VCaP (cell line): ENCODE data around the gene DCDC1.

Experiments used
- H3K27ac ChIP-seq: fragments of 450-650 bp; 2 replicates; pipeline ENCODE4 v1.5.1; 2017
- CTCF ChIP-seq: fragments of 450-650 bp; conservative IDR thresholded peaks from 2 replicates; pipeline ENCODE4 v1.5.1; 2017; ENCODE audit warnings: mild to moderate bottlenecking, moderate library complexity

The DCDC1 gene

DNA sequence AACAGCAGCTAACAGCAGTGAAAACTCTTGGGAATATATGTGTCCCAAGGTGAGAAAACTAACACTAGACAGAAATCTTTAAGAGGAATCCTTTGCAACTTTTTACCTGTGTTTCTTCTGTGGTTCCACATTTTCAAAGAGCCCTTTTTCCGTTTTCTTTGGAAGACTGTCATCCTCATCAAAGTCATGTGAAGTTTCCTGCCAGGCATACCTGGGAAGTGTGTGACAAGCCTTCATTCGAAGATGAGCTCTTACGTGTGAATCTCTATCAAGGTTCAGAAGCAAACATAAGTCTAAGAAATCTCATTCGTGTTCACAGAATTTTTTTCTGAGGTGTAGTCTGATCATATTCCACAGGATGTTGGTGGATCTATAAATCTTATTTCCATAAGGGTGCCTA, 452.8 kb downstream of the DCDC1 start:
- no peak for TF ChIP-seq CTCF
- no peak overlapping the region for H3K27ac ChIP-seq

GRCh38 chr11:30914143-30914762, 455.3 kb downstream of the DCDC1 start:
- H3K27ac ChIP-seq: no peak overlapping the region
- TF ChIP-seq CTCF: peak; percentile 88

DNA sequence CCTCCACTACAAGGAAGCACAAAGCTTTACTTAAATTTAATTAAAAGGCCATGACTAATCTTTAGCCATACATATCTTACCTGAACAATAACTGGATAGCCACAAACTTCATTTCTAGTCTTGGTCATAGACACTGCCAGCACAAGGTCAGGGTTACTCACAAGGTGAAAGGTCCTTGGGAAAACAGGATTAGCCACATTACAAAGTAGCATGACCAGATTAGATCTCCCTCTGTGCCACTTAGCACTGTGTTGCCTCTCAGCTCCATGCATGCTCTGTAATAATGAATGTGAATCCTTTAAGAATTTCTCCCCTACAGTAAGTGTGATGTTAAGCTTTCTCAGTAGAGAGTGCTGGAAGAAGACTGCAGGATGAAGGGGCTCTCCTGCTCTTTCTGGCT, 458.3 kb downstream of the DCDC1 start:
- H3K27ac ChIP-seq: no peak overlapping the region
- no peak for TF ChIP-seq CTCF

- TF ChIP-seq CTCF: no peak
- no peak overlapping the region for H3K27ac ChIP-seq
Measured at GRCh38 chr11:30908857-30909256, 460.7 kb downstream of the DCDC1 start.

DNA sequence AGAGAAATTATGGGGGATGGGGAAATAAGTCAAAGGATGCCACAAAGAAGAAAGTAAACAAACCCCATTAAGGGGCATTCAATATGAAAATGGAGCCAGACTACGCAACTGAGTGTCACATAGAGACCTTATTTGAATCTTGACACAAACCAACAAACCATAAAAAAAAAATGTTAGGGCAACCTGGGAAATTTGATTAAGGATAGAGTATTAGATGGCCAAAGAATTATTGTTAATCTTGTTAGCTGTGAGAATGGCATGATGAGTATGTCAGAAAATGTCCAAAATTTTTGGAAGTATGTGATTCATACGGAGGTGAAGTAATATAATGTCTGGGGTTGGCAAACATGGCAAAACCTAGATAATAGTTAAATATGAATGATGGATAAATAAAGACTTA, 461.3 kb downstream of the DCDC1 start:
- no peak overlapping the region for H3K27ac ChIP-seq
- TF ChIP-seq CTCF: no peak

- no peak for TF ChIP-seq CTCF
- no peak overlapping the region for H3K27ac ChIP-seq
Measured at GRCh38 chr11:30902929-30903328, 466.6 kb downstream of the DCDC1 start.

- H3K27ac ChIP-seq: no peak overlapping the region
- no peak for TF ChIP-seq CTCF
Measured at GRCh38 chr11:30895046-30895445, 474.5 kb downstream of the DCDC1 start.
